Naive thymus-derived CD8-positive, alpha-beta T cell (primary cell): ENCODE results near the gene CACNA1D. TPM values are rescaled to one million over a fixed set of nuclear protein-coding genes. Genes with fewer than 3 reads are reported as not detected.

Experiments used
- ATAC-seq, 2 donors: fragments of 150-1000 bp; cut with Tn5 transposase in 1 of 2; sonication (Bioruptor Pico), chemical (Tn5 transposase) in 1 of 2; 1 replicate in 1 of 2; 2 replicates in 1 of 2; pipeline ENCODE4 v1.10.0; 2021; ENCODE audit warnings: mild to moderate bottlenecking in 2 of 2, moderate library complexity in 2 of 2
- POLR2A ChIA-PET: fragments of 350-600 bp; sonication (Branson Sonifier 250); formaldehyde crosslinking; loops from one replicate; lab custom pipeline; 2021; ENCODE audit warnings: antibody characterized with exemption; lab: Charles Lee
- DNase-seq, 10 donors: peaks; one replicate each; pipeline versions ENCODE4 v3.0.0 to v3.0.0-alpha.2; 2020 to 2022
- H3K27ac Mint-ChIP-seq, 10 donors: one replicate each; pipeline ENCODE4 v1.8.0; 2020 to 2022; ENCODE audit warnings: mild to moderate bottlenecking in 10 of 10, mixed read lengths in 10 of 10, moderate library complexity in 4 of 10, inconsistent platforms in 1 of 10
- H3K27me3 Mint-ChIP-seq, 5 donors: one replicate each; pipeline ENCODE4 v1.8.0; 2021 to 2022; ENCODE audit warnings: mixed read lengths in 5 of 5
- H3K36me3 Mint-ChIP-seq, 3 donors: one replicate each; pipeline ENCODE4 v1.8.0; 2020 to 2022; ENCODE audit warnings: mixed read lengths in 3 of 3, mild to moderate bottlenecking in 2 of 3, inconsistent platforms in 1 of 3
- H3K4me1 Mint-ChIP-seq, 4 donors: one replicate each; pipeline ENCODE4 v1.8.0; 2021 to 2022; ENCODE audit warnings: mixed read lengths in 4 of 4
- H3K4me3 Mint-ChIP-seq, 10 donors: one replicate each; pipeline ENCODE4 v1.8.0; 2020 to 2022; ENCODE audit warnings: mild to moderate bottlenecking in 10 of 10, mixed read lengths in 10 of 10, moderate library complexity in 6 of 10, inconsistent platforms in 1 of 10
- H3K9me3 Mint-ChIP-seq, 9 donors: one replicate each; pipeline ENCODE4 v1.8.0; 2020 to 2022; ENCODE audit warnings: mixed read lengths in 9 of 9, mild to moderate bottlenecking in 3 of 9, inconsistent platforms in 1 of 9, moderate library complexity in 1 of 9
- polyA plus RNA-seq, 3 donors: library from polyadenylated mRNA; unstranded; fragments of 300-500 nt; fragmentation: Illumina TruSeq; gene quantifications; one replicate each; pipeline ENCODE4 v1.2.3, GENCODE V29; 2021
- total RNA-seq, 8 experiments: library from RNA in 2 of 8; stranded (reverse) in 2 of 8; gene quantifications; one replicate each; pipeline ENCODE4 v1.2.3 and lab custom pipeline; 2021 to 2026

Gene CACNA1D
- total and polyA plus RNA-seq, 5 experiments from 2014 or later, result not detected

DNA sequence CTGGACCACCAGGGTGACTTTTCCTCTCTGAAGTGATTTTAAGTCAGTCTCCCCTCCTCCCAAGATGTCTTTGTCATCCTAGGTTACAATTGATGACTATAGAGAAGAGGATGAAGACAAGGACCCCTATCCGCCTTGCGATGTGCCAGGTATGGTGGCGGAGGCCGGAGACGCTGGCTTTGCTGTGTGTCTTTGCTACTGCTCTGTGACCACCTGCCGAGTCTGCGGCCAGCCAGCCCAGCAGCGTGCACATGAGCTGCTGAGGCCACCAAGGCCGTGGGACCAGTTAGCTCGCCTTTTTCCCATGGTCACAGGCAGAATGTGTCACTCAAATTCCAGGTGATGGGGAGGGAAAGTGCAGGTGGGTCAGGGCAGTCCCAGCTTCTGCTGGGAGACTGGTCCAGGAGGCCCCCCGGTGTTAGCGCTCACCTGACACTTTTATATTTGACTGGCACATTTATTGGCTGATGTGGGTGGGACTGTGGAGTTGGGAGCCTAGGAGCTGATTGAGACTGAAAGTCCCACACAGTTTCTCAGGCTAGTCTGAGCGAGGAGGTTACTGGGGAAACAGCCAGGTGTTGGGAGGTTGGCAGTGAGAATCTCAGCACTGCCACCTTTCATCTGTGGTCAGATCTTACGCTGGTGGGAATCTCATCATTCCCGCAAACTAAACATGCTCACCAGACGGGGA is 237.7 kb downstream of the CACNA1D start:
- POLR2A ChIA-PET, result no interaction called here
- Mint-ChIP-seq H3K36me3 (no peaks in the 10 kb centered on the region), H3K9me3 (no peaks in the 10 kb centered on the region), H3K27ac (no peak overlapping the region), H3K4me3 (no peak overlapping the region), H3K4me1 (no peaks in the 10 kb centered on the region), H3K27me3 (peaks cover 0 to 33% (median 14%) of the 10 kb centered on the region in 5 donors)
- ATAC-seq (no peak), DNase-seq (no peak)

DNA sequence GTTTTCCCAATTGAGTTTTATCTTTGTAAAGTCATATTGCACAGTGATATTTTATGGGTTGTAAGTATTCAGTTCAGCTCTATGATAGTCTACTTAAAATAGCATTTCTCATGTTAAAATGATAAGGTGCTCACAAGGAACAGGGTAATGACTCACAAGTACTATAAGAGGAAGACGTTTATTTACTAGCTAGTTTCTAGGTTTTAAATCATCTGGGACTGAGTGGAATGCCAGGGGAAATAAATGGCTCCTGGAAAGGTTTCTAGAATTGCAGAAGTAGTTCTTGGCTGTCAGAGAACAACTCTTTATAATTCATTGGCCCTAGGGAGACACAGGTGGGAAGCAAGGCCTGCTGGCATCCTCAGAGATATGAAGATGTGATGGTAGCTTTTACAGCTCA is 239.0 kb downstream of the CACNA1D start:
- Mint-ChIP-seq H3K9me3 (no peaks in the 10 kb centered on the region), H3K4me3 (no peak overlapping the region), H3K36me3 (no peaks in the 10 kb centered on the region), H3K4me1 (no peaks in the 10 kb centered on the region), H3K27me3 (peaks cover 0 to 19% (median 7%) of the 10 kb centered on the region in 5 donors), H3K27ac (no peak overlapping the region)
- DNase-seq, result no peak
- ATAC-seq, result no peak
- POLR2A ChIA-PET, result no interaction called here

DNA sequence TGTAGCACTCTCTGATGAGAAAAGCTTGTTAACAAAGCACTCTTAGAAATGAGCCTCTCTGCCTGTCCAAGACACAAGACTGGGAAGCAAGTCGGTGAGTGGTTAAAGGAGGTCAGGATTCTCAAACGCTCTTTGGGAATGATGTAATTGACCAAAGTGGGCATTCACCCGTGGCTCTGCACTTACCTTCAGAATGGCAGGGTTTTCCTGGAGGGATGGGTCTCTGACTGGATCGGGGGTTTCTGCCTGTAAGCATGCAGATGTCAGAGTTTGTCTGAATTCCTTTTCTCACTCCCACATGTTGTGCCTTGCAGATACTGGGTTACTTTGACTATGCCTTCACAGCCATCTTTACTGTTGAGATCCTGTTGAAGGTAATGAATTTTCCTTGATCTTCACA is 245.6 kb downstream of the CACNA1D start:
- DNase-seq, result no peak
- POLR2A ChIA-PET, result no interaction called here
- no peaks in the 10 kb centered on the region for H3K9me3 Mint-ChIP-seq
- H3K27ac Mint-ChIP-seq, result no peak overlapping the region
- no peaks in the 10 kb centered on the region for H3K4me1 Mint-ChIP-seq
- H3K36me3 Mint-ChIP-seq, result no peaks in the 10 kb centered on the region
- ATAC-seq, result no peak
- peaks cover 0 to 5% (median 0%) of the 10 kb centered on the region in 5 donors for H3K27me3 Mint-ChIP-seq
- H3K4me3 Mint-ChIP-seq, result no peak overlapping the region

DNA sequence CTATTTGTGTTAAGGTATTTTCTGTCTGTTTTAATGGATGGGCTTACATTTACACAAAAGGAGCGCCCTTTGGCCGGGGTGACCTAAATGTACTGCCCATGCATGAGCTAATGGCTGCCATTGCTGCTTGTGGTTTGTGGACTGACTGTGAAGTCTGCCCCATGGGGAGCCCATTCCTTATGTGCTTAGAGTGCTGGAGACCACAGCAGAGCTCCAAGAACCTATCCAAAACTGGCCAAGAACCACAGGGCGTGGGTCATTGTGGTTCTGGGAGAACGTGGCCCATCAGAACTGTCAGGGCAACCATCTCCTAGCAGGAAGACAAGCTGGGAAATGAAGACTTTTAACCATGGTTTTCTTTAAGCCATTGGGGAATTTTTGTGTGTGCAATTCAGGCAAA is 246.5 kb downstream of the CACNA1D start:
- Mint-ChIP-seq H3K4me3 (no peak overlapping the region), H3K4me1 (no peaks in the 10 kb centered on the region), H3K9me3 (no peaks in the 10 kb centered on the region), H3K36me3 (no peaks in the 10 kb centered on the region), H3K27me3 (peaks cover 0 to 8% (median 4%) of the 10 kb centered on the region in 5 donors), H3K27ac (no peak overlapping the region)
- POLR2A ChIA-PET, result no interaction called here
- ATAC-seq (no peak), DNase-seq (no peak)

DNA sequence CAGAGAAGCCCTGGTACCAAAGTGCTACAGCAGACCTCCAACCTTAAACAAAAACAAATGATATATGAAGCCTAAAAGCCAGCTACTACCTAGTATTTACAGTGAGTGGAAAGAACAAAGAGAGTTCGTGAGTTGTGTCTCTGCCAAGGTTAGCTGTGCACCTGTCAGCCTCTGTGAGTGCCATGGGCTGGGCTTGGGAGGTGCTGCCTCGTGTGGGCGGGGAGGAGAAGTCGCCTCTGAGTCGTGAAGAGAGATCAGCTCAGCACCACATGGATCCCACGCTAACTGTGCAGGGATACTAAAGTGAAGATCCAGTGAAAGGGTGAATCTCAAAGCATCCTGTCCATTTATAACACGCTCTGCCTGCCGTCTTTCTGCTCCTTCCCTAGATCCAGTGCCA is 249.9 kb downstream of the CACNA1D start:
- ATAC-seq, result no peak
- Mint-ChIP-seq H3K4me3 (no peak overlapping the region), H3K9me3 (no peaks in the 10 kb centered on the region), H3K27ac (no peak overlapping the region), H3K36me3 (no peaks in the 10 kb centered on the region), H3K27me3 (peaks cover 0 to 8% (median 5%) of the 10 kb centered on the region in 5 donors), H3K4me1 (peaks cover 0 to 19% (median 0%) of the 10 kb centered on the region in 4 donors)
- POLR2A ChIA-PET, result interaction anchor here (0.7 kb wide), 1 partner anchor 10 kb away, joined by 4 read pairs; no protein-coding TSS in a partner anchor
- DNase-seq, result no peak

DNA sequence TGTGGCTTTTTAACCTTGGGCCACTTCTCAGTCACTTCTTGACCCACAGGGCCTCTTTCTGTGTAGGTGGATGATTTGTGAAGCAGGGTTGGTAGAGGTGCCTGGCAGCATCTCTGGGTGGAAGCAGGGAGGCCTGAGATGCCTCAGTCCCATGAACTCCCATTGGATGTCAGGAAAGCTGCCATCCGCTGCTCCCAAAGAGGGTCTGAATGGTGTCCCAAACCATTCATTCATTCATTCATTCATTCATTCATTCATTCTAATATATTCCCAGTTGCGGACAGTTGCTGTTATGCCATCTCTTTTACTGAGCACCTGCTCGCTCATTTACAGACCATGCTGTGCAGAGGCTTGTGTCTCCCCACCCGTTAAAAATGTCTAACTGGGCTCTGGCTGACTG is 253.1 kb downstream of the CACNA1D start:
- DNase-seq (no peak), ATAC-seq (no peak)
- H3K36me3 Mint-ChIP-seq, result no peaks in the 10 kb centered on the region
- H3K4me1 Mint-ChIP-seq, result peaks cover 0 to 31% (median 0%) of the 10 kb centered on the region in 4 donors
- H3K27ac Mint-ChIP-seq, result peak overlapping the region in 1 of 10 donors; percentile 14
- POLR2A ChIA-PET, result no interaction called here
- H3K27me3 Mint-ChIP-seq, result peaks cover 0 to 18% (median 5%) of the 10 kb centered on the region in 5 donors
- no peak overlapping the region for H3K4me3 Mint-ChIP-seq
- H3K9me3 Mint-ChIP-seq, result no peaks in the 10 kb centered on the region

DNA sequence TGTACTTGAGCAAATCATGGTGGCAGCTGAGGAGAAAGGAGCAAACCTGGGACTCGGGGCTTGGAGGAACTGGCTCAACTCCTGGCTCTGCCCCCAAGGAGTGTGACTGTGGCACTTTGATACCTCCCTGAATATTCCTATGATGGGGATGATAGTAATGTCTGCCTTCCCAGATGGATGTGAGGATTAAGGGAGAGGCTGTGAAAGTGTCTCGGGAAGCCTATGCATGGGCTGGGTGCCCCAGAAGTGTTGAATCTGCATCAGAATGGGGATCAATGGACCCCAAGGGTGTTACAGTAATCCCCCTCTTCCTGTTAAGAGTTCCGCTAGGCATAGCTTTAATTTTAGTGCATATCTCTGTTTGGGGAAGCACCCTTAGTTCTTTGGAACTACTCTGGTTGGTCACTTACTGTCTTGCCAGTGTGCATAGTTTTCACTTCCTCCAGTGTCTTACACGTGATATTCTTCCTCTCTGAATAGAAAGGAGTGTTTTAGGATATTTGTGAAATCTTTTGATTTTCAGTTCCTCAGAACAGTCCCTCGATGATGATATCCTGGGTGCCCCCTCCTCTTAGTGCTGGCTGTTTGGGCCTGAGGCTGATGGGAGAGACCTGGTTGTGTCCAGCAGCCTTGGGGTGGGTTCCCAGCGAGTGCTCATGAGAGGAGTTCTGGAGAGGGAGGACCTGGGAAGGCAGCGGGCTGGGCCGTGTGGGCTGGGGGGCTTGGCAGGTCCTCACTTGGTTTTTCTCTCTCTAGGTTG is 254.3 kb downstream of the CACNA1D start:
- POLR2A ChIA-PET, result no interaction called here
- H3K27me3 Mint-ChIP-seq, result peaks cover 0 to 18% (median 4%) of the 10 kb centered on the region in 5 donors
- peak overlapping the region in 1 of 10 donors; percentile 8 for H3K4me3 Mint-ChIP-seq
- peak overlapping the region in 1 of 10 donors; percentile 51 for H3K27ac Mint-ChIP-seq
- no peak for DNase-seq
- H3K4me1 Mint-ChIP-seq, result peaks cover 3 to 38% (median 6%) of the 10 kb centered on the region in 4 donors
- ATAC-seq, result no peak
- H3K36me3 Mint-ChIP-seq, result no peaks in the 10 kb centered on the region
- H3K9me3 Mint-ChIP-seq, result no peaks in the 10 kb centered on the region

DNA sequence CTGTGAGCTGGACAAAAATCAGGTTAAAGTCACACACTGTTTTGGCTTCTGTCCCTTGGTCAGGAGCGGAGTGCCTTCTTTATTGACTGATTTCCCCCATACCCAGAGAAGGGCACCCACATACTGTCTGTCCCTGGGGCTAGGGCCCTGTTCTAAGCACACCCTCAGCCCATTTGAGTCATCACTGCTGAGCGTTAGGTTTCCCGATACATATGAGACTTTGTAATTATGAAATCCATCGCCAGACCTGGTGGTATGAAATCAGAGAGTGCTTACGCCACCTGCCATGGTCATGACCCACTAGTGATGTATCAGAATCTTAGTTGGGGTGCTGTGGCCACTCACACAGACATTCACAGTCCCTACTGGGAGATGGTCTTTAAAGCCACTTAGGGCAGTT is 255.0 kb downstream of the CACNA1D start:
- no peak overlapping the region for H3K4me3 Mint-ChIP-seq
- no peak for DNase-seq
- no peak for ATAC-seq
- no peak overlapping the region for H3K27ac Mint-ChIP-seq
- H3K36me3 Mint-ChIP-seq, result no peaks in the 10 kb centered on the region
- peaks cover 3 to 46% (median 11%) of the 10 kb centered on the region in 4 donors for H3K4me1 Mint-ChIP-seq
- peaks cover 0 to 18% (median 2%) of the 10 kb centered on the region in 5 donors for H3K27me3 Mint-ChIP-seq
- no peaks in the 10 kb centered on the region for H3K9me3 Mint-ChIP-seq
- POLR2A ChIA-PET, result no interaction called here

DNA sequence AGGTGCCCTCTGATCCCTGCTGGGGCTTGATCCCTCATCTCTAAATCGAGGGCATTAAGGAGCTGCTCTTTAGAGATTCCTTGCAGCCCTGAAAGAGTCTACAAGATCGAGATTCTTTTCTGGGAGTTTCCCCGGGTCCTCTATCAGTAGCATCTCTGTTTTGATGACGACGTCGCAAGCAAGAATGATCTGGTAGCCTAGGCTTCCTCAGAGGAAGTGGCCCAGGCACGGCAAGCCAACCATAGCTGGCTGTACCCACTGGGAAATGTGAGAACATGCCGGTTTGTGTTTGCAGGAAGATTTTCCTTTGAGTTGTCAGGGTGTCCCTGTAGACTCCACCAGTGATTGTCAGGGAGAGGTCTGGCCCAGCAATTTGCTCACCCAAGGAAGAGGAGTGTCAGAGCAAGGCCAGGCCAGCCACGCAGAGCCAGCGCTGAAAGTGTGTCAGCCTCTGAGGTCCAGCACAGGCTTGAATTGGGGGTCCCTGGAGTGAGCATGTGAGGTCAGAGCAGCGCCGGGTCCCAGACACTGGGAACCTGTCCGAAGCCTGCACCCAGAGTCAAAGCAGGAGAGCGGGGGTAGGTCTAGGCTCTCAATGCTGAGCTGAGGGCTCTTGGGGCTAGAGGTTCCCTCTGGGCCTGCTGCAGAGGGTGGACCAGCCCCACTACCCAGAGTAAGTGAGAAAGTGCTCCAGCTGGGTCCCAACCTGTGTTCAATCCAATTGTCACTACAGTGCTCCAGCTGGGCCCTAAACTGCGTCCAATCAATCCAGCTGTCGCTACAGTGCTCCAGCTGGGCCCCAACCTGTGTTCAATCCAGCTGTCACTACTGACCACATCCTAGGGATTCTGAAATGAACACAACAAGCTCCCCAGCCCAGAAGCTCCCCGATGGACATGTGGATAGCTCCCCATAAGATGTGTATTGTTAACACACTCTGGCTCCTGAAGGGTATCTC is 256.1 kb downstream of the CACNA1D start:
- Mint-ChIP-seq H3K9me3 (no peaks in the 10 kb centered on the region), H3K27me3 (peaks cover 0 to 16% (median 2%) of the 10 kb centered on the region in 5 donors), H3K27ac (peak overlapping the region in 1 of 10 donors; percentile 50), H3K4me3 (no peak overlapping the region), H3K36me3 (no peaks in the 10 kb centered on the region), H3K4me1 (peaks cover 5 to 47% (median 11%) of the 10 kb centered on the region in 4 donors)
- POLR2A ChIA-PET, result no interaction called here
- no peak for ATAC-seq
- no peak for DNase-seq

DNA sequence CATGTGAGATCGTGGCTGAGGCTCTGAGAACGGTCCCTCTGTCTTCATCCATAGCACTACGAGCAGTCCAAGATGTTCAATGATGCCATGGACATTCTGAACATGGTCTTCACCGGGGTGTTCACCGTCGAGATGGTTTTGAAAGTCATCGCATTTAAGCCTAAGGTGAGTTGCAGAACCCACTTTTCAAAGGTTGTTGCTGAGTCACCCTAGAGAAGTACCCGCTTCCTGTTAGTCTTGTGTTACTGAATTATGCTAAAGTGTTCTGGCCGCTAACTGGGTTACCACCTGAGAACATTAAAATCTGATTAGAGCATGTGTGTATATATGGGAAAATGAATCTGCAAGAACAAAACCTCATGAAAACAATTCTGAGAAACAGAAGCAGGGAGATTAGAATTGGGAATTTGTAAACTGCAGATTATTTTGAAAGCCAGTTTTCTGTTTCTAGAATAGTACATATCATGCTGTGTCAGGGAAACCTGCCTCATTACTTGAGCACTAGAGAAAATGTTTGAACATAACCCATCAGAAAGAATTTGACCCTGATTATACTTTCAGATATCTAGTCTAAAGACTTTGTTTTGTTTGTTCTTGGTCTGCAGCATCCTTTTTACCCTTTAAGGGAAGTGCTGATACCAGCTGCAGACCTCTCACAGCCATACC is 259.2 kb downstream of the CACNA1D start:
- H3K27ac Mint-ChIP-seq, result peak overlapping the region in 3 of 10 donors; percentile 2 to 69 (median 19)
- DNase-seq (no peak), ATAC-seq (peak in 1 of 2 donors; percentile 38)
- H3K27me3 Mint-ChIP-seq, result peaks cover 1 to 19% (median 2%) of the 10 kb centered on the region in 5 donors
- peaks cover 5 to 35% (median 11%) of the 10 kb centered on the region in 4 donors for H3K4me1 Mint-ChIP-seq
- POLR2A ChIA-PET, result no interaction called here
- no peaks in the 10 kb centered on the region for H3K9me3 Mint-ChIP-seq
- H3K36me3 Mint-ChIP-seq, result no peaks in the 10 kb centered on the region
- no peak overlapping the region for H3K4me3 Mint-ChIP-seq

DNA sequence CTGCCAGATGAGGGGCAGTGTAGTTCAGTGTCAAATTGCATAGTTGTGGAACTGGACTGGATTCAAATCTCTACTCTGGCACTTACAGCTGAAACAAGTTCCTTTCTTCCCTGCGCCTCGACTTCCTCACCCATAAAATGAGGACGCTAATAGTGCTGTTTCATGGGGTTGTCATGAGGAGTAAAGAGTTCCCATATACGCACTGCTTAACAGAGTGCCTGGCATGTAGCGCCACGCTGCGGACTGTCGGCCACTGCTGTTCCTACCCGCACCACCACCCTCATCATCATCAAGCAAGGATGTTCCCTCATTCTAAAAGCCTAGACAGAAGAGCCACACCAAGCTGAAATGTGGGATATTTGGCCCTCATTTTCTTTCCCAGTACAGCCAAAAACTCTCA is 259.9 kb downstream of the CACNA1D start:
- no peak overlapping the region for H3K4me3 Mint-ChIP-seq

DNA sequence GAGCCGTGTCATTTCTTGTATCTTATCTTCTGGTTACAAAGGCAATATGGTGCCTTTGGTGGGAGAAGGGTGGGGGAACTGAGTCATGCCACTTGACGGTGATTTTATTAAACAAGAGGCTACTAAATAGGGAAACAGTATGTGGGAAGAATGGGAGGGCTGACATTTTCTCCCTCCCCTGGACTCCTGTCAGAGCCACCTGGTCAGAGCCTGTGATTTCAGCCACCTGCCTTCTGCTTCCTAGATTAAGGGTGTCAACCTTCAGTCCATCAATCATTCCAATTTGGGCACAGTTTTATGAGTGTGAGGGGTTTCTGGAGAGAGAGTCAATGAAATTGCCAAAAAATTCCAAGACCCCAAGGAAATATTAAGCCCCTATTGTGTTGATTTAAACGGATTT is 264.4 kb downstream of the CACNA1D start:
- DNase-seq (no peak), ATAC-seq (no peak)
- Mint-ChIP-seq H3K4me3 (no peak overlapping the region), H3K4me1 (peaks cover 1 to 8% (median 3%) of the 10 kb centered on the region in 4 donors), H3K9me3 (no peaks in the 10 kb centered on the region), H3K36me3 (no peaks in the 10 kb centered on the region), H3K27me3 (peaks cover 0 to 15% (median 2%) of the 10 kb centered on the region in 5 donors), H3K27ac (no peak overlapping the region)
- POLR2A ChIA-PET, result no interaction called here

More for the DNA sequence above, 259.9 kb downstream of the CACNA1D start:
- Mint-ChIP-seq H3K27ac (peak overlapping the region in 1 of 10 donors; percentile 2), H3K27me3 (peaks cover 1 to 16% (median 2%) of the 10 kb centered on the region in 5 donors), H3K9me3 (no peaks in the 10 kb centered on the region), H3K36me3 (no peaks in the 10 kb centered on the region), H3K4me1 (peaks cover 5 to 28% (median 11%) of the 10 kb centered on the region in 4 donors)
- DNase-seq, result no peak
- POLR2A ChIA-PET, result no interaction called here
- no peak for ATAC-seq
